Activated CD4-positive, alpha-beta T cell treated with anti-CD3 and anti-CD28 coated beads, Interleukin-2, amount 50 U/mL, for 16 hours (primary cell): ENCODE data around the gene IL7R.
A peak's percentile ranks its signal among the peaks of the same experiment; 100 is the strongest.
"Not testable (repeated sequence)": the region's sequence is repeated elsewhere in the genome, so short reads cannot be mapped to it uniquely, and the experiment has no call there.

Experiments
- DNase-seq: peaks from one replicate; pipeline ENCODE4 v3.0.0-alpha.2; 2020

Gene IL7R

DNA sequence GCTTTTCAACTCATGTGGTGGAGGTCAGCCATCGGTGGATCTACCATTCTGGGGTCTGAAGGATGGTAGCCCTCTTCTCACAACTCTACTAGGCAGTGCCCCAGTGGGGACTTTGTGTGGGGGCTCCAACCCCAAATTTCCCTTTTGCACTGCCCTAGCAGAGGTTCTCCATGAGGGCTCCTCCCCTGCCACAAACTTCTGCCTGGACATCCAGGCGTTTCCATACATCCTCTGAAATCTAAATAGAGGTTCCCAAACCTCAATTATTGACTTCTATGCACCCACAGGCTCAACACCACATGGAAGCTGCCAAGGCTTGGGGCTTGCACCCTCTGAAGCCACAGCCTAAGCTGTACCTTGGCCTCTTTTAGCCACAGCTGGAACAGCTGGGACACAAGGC is 11.2 kb upstream of the IL7R start:
- DNase-seq: not testable (repeated sequence)

- no peak for DNase-seq
These were observed 9.2 kb upstream of the IL7R start for GRCh38 chr5:35847491-35847890.

DNA sequence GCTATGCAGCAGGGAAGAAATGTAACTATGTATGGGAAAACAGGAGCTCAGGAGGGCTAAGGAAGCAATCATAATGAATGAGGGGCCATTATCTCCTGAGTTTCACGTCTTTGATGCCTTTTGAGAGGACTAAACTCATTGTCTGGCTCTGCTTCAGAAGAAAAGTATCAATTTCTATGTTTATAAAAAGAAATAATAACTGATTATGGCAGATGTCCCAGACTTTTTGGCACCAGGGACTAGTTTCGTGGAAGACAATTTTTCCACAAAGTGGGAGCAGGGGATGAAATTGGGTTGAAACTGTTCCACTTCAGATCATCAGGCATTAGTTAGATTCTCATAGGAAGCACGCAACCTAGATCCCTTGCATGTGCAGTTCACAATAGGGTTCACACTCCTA is 8.7 kb upstream of the IL7R start:
- no peak for DNase-seq

- DNase-seq: no peak
These were observed 6.8 kb upstream of the IL7R start for GRCh38 chr5:35849860-35850259.

GRCh38 chr5:35850967-35851680 is 5.6 kb upstream of the IL7R start:
- DNase-seq: no peak

- peak; percentile 86 for DNase-seq
These were observed 4.5 kb upstream of the IL7R start for GRCh38 chr5:35852084-35852734.

- DNase-seq: no peak
These were observed 3.9 kb upstream of the IL7R start for GRCh38 chr5:35852773-35853172.

GRCh38 chr5:35853631-35854030 is 3.1 kb upstream of the IL7R start:
- DNase-seq: peak; percentile 84

- peak; percentile 88 for DNase-seq
These were observed 2.4 kb upstream of the IL7R start for GRCh38 chr5:35854248-35854647.

DNA sequence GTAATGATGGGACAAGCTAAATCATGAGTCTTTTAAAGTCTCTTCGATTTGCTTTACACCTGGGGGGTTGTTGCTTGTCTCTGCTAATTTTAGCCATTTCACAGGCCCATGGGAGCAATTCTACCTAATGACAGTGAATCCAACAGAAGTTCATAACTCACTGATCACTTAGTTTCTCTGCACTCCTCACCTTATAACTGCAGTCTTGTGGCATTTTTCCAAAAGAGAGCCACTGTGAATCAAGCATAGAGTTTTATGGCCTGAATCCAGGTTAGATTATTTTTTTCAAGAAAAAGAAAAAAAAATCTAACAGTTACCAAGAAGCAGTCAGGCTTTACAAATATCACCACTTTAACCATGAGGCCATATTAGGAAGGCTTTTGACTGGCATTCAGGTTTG is 1.5 kb upstream of the IL7R start:
- DNase-seq: no peak

DNA sequence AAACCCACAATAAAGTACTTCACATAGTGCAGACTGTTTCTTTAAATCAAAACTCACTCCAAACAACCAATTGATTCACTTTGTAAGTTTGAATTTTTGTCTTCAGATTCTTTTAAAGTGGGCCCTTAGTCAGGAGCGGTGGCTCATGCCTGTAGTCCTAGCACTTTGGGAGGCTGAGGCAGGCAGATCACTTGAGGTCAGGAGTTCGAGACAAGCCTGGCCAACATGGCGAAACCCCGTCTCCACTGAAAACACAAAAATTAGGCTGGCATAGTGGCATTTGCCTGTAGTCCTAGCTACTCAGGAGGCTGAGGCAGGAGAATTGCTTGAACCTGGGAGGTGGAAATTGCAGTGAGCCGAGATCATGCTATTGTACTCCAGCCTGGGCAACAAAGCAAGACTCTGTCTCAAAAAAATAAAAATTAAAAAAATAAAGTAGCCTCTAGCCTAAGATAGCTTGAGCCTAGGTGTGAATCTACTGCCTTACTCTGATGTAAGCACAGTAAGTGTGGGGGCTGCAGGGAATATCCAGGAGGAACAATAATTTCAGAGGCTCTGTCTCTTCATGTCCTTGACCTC is 416 bp upstream of the IL7R start:
- DNase-seq: not testable (repeated sequence)

- DNase-seq: peak; percentile 71
These were observed 1.0 kb downstream of the IL7R start for GRCh38 chr5:35857606-35858205.

DNA sequence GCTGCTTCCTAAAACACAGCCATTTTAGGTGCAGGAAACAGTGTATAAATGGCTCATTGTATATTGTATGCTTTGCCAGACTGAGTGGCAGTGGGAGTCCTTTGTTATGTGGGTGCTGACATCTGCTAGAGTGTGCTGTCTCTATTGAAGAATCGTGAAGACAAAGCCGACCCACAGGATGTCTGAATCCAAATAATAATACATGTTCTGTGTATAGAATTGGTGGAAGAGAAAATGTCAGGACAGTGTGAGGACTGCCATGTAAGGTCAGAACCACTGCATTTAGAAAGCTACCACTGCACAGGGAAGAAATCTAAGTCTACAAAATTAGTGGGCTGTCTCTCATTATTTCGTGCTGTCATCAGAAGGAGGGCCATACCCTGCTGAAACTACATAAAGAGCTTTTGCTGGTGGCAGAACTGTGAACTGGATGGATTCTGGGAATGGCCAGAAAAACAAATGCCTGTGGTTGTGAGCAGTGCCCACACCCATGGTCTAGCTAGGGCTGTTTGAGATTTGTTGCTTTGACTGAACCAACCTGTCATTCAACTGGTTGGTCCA is 2.5 kb downstream of the IL7R start:
- DNase-seq: peak; percentile 56

DNA sequence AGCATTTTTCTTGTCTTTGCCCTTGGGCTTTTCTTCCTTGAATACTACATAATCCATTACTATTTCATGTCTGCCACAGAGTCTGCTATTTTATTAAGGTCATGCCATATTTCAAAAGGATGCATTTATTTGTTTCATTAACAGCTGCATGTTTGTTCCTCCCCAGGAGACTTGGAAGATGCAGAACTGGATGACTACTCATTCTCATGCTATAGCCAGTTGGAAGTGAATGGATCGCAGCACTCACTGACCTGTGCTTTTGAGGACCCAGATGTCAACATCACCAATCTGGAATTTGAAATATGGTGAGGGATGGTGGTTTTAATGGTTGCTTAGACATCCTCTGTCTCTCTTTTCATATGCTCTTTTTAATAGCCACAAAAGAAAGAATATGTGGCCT is 4.0 kb downstream of the IL7R start:
- no peak for DNase-seq

GRCh38 chr5:35861718-35862117 is 5.0 kb downstream of the IL7R start:
- no peak for DNase-seq

- DNase-seq: no peak
These were observed 5.4 kb downstream of the IL7R start for GRCh38 chr5:35862126-35862525.

DNA sequence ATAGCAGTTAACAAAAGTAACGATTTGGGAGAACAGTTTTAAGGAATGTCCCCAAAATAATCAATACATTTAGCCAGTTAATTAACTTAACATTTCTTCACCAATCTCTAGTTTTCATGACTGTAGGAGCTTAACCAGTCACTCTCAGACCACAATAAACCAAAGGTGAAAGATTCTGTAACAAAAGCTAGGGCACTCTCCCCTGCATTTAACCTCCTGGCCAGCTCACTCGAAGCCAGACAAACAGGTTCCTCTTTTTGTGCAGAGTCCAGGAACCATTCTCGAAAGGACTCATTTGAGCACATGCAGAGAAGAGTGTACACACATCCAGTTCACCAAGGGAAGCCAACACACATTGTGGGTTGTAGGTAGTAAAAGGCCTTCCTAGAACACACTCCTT is 6.5 kb downstream of the IL7R start:
- DNase-seq: peak; percentile 53

GRCh38 chr5:35867998-35868397 is 11.3 kb downstream of the IL7R start:
- DNase-seq: no peak

GRCh38 chr5:35869685-35870277 is 13.1 kb downstream of the IL7R start:
- DNase-seq: no peak

GRCh38 chr5:35870605-35871004 is 13.9 kb downstream of the IL7R start:
- DNase-seq: no peak

DNA sequence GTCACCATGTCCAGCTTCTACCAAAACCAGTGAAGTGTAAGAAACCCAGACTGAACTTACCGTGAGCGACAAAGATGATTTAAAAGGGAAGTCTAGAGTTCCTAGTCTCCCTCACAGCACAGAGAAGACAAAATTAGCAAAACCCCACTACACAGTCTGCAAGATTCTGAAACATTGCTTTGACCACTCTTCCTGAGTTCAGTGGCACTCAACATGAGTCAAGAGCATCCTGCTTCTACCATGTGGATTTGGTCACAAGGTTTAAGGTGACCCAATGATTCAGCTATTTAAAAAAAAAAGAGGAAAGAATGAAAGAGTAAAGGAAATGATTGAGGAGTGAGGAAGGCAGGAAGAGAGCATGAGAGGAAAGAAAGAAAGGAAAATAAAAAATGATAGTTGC is 19.8 kb downstream of the IL7R start:
- DNase-seq: no peak

DNA sequence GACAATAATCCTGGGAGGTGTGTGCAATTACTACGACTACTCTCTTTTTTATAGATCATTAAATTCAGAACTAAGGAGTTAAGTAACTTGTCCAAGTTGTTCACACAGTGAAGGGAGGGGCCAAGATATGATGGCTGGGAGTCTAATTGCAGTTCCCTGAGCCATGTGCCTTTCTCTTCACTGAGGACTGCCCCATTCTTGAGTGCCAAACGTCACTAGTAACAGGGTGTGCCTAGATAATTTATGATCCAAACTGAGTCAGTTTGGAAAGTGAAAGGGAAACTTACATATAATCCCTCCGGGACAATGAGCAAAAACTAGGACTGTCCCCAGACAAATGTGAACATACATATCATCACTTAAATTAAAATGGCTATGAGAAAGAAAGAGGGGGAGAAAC is 20.2 kb downstream of the IL7R start:
- DNase-seq: no peak

- no peak for DNase-seq
These were observed 21.0 kb downstream of the IL7R start for GRCh38 chr5:35877655-35878054.
